ENCODE measurements around the gene MAGEB10. TPM values are rescaled to one million over a fixed set of nuclear protein-coding genes. Genes with fewer than 3 reads are reported as not detected.

The MAGEB10 gene, protein sequence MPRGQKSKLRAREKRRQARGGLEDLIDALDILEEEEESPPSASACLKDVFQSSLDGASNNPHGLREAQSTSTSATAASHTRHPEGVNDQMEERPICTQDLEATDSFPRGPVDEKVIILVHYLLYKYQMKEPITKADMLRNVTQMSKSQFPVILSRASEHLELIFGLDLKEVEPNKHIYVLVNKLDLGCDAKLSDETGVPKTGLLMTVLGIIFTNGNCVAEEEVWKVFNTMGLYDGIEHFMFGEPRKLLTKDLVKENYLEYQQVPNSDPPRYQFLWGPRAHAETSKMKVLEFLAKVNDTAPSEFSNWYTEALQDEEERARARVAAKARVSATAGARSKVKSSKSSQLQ
- not detected in 2 replicates for total RNA-seq

DNA sequence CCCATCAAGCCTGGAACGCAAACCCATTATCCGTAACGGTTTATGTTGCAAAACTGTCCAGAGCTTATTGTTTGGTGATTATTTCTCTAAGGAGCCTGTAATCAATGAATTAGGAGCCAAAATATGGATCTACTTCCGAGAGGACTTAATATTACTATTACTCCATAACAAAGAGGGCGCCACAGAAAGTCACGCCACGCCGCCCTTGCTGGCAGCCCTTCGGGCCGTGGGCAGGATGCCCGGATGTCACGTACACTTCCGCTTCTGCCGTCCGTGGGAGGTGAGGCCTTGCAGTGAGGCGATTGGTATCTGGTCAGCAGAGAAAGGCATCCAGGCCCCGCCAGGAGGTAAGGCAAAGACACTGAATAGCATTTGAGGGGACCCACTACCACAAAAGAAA lies at the start of gene MAGEB10:
Gene MAGEB10, plus strand, starts transcription at position 301 of the 400 bp plus-strand sequence. CDS start 13,317 bp downstream, outside the sequence.

Other genes with a start within 250 kb of the MAGEB10 start
- not detected in 2 replicates for gene DCAF8L2, start 217.6 kb upstream of the MAGEB10 start, total RNA-seq
- gene DCAF8L1, start 173.5 kb downstream of the MAGEB10 start, total RNA-seq = not detected in 2 replicates